IPS-NIHi7 (cell line): ENCODE measurements around the gene NLE1.
"Not testable (repeated sequence)": the region's sequence is repeated elsewhere in the genome, so short reads cannot be mapped to it uniquely, and the experiment has no call there.

Source experiments
- DNase-seq: peaks from one replicate; pipeline ENCODE4 v3.0.0; 2012; ENCODE audit warnings: mixed read lengths; ENCODE audit errors: extremely low spot score

Gene NLE1

GRCh38 chr17:35129154-35129972, 12.7 kb downstream of the NLE1 start:
- DNase-seq = no peak

- no peak for DNase-seq
Observed at GRCh38 chr17:35127751-35128514, 14.2 kb downstream of the NLE1 start.

- no peak for DNase-seq
Observed at GRCh38 chr17:35121315-35121714, 20.8 kb downstream of the NLE1 start, which contains the start of gene FNDC8. Gene FNDC8 (plus strand): TSS chr17:35121615. CDS start chr17:35121694, 79 bp downstream.

GRCh38 chr17:35119370-35120165, 22.5 kb downstream of the NLE1 start, which contains the start of gene RAD51D:
Gene RAD51D (minus strand): TSS chr17:35119860. CDS start chr17:35119613, 247 bp downstream.
- peak; percentile 93 for DNase-seq

- DNase-seq = no peak
Observed at GRCh38 chr17:35117984-35118383, 24.1 kb downstream of the NLE1 start.

DNA sequence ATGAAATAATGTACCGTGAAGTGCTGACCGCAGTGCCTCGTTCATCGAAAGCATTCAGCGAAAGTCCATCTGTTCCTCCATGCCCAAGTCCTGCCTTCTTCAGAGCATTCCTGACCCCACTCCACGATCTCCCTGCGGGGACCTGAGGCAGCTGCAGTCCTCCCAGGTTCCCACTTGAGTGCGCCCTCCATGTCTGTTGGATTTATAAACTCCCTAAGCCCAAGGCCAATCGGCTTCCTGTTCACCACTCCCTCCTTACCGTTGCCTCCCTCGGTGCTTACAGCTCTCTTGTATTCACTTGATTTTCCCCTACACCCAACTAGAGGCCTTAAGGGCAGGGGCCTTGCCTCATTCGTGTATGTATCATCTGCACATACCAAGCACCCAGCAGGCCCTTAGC, 25.3 kb downstream of the NLE1 start:
- DNase-seq = peak; percentile 24

DNA sequence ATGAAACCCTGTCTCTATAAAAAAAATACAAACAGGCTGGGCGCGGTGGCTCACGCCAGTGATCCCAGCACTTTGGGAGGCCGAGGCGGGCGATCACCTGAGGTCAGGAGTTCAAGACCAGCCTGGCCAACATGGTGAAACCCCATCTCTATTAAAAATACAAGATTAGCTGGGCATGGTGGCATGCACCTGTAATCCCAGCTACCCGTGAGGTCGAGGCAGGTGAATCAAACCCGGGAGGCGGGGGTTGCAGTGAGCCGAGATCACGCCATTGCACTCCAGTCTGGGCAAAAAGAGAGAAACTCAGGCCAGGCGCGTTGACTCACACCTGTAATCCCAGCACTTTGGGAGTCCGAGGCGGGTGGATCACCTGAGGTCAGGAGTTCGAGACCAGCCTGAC, 31.3 kb downstream of the NLE1 start:
- DNase-seq = not testable (repeated sequence)

GRCh38 chr17:35104844-35105450, 37.2 kb downstream of the NLE1 start:
- DNase-seq = no peak

DNA sequence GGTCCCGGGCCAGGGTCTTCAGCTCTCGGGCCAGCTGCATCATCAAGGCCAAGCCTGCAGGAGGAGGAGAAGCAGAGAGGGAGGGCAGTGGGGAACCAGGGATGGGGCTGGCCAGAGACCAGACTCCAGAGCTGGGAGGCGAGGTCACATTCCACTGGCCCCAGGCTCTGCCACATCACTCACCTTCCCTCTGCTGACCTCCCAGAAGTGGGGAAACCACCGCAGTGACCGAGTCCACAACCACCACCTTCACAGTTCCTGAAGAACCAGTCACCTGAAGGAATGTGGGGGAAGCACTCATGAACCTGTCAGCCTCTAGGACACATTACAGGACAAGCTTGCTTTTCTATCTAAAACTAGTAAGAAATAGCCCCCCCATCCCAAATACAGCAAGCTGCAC, 38.8 kb downstream of the NLE1 start:
- no peak for DNase-seq

- DNase-seq = no peak
Observed at GRCh38 chr17:35101725-35102124, 40.4 kb downstream of the NLE1 start.

DNA sequence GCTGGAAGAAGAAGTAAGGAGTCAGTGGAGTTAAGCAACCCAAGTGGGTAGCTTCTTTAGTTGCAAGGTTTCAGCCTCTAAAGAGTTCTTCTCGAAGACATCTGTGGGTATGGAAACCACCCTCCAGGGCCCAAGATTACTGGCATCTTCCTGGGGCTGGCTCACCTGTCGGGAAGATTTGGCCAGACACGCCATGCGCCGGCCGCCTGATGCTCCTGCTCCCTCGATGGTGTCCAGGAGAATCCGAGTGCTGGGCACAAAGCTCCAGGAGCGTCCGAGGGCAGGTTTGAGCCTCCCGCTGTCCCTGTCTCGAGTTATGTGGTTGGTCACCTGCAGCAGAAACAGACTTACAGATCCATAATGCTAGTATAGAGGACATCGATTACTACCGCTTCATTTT, 41.1 kb downstream of the NLE1 start:
- DNase-seq = no peak

DNA sequence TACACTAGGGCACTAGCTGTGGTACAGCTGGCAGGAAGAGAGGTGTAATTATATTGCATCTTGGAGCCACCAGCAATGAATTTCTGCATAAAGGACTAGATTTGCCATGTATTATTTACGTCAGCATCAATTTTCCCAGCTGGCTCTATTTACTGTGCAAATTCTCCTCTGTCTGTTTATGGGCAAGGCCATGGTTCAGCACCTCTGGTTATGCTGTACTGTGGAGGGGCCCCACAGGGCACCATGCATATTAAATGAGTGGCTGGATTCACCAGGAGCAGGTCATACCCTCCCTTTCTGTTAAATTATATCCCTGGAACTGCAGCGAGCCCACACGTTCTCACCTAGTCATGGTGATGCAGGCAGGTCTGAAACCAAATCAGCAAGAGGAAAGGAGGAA, 42.2 kb downstream of the NLE1 start:
- no peak for DNase-seq

- no peak for DNase-seq
Observed at GRCh38 chr17:35097776-35098175, 44.3 kb downstream of the NLE1 start.

DNA sequence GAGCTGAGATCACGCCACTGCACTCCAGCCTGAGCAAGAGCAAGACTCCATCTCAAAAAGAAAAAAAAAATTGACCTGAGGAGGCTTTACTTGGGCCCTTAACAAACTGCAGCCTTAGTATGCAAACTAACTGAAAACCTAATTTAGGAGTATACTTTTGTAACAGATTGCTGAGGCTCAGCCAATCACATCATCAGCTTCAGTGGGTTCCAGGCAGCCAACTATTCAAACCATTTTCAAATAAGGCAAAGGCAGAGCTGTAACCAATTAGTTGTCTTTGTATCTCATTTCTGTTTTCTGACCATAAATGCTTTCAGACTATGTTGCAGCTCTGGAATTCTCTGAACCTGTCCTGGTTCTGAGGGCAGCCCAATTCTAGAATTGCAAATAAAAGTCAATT, 46.4 kb downstream of the NLE1 start:
- no peak for DNase-seq

DNA sequence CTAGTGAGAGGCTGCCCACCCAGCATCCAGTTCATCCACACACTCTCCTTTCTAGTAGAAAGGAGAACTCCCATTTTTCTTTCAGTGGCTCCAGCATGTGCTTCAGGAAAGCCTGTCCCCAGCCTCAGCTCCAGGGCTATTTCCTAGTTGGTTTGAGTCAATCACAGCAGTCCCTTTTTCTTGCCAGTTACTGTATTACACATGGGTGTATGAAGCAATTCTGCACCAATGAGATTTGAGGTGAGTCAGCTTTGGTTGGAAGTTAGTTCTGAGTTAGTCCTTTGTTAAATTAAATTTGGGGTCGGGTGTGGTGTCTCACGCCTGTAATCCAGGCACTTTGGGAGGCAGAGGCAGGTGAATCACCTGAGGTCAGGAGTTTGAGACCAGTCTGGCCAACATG, 47.2 kb downstream of the NLE1 start:
- no peak for DNase-seq

- not testable (repeated sequence) for DNase-seq
Observed at GRCh38 chr17:35090707-35091106, 51.4 kb downstream of the NLE1 start.

- peak; percentile 55 for DNase-seq
Observed at GRCh38 chr17:35089586-35090296, 52.4 kb downstream of the NLE1 start.

DNA sequence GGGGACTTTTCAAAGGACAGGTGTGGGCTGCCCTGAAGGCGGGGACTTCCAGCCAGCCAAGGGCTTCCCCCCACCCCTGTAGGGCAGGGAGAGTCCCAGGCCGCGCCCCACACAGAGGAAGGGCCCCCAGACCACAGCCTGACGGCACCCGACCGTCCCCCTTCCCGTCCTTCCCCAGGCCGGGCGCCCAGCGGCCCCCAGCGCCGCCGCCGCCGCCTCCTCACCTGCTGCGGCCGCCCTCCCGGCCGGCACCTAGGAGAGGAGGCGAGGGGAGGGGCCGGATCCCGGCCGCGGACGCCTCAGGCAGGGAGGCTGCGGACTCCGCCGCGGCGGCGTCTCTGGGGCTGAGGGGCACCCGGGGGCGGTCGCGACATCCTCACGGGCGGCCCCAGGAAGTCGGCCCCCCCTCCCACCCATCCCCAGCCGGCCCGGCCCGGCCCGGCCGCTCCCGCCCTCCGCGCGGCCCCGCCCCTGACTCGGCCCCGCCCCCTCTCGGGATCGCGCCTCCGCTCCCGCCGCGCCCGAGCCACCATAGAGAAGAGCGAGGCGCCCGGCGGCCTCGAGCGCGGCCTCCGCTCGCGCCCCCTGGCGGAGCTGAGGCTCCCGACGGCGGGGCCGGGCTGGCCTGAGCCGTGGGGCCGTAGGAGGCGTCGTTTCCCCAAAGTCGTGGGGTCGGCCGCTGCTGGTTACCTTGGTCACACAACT, 53.1 kb downstream of the NLE1 start:
- peak; percentile 87 for DNase-seq

DNA sequence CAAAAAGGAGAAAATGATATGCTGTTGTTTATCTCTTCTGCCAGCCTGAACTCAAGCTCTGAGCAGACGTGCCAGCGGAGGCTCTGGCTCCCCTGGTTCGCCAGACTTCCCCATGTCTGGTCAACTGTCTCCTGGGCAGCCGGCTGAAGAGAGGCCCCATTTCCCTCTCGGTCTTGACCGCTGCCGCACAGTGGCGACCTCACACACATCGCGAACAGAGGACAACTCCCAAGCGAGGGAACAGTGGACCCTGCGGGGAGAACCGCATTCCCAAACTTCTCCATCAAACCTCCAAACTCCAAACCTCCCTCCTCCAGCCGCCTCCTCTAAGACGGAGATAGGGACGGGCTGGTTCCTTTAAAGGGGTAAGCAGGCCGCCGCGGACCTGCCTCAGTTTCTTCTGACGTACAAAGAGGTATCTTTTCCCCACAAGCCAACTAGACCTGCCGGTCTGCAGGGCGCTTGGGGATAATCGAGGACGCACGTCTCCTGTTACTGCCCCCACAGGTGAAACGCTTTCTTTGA, 53.7 kb downstream of the NLE1 start:
- peak; percentile 20 for DNase-seq

DNA sequence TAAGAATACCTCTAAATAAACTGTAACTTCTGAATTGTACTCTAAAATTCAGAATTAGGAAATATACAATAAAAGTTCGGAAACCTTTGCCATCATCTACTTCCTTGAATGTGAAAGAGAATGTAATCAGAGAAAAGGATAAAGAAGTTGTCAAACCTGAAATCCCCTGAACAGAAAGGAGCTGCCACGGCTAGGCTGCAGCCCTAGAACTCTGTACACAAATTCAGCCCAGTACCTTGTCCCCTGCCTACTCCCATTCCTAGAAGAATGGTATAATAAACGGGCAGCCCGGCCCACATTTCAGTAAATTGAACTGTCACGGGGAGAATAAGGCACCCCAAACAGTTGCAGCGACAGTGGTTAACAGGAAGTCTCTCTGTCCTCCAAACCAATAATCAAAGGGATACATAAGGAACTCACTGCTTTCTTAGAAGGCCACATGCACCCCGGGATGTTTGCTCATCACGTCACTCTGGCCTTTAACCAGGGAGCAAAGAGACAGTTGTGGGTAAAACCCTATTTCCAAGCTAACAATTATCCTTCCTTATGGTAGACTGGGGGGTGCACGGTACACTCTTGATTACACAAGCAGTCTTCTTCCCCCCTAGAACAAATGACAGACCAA, 54.3 kb downstream of the NLE1 start:
- no peak for DNase-seq
